CD4-positive, alpha-beta T cell treated with Interleukin-10 for 1 hour (primary cell): ENCODE data around the gene SCEL.

Experiments used
- DNase-seq: peaks from one replicate; pipeline ENCODE4 v3.0.0-alpha.2; 2020

Gene SCEL

DNA sequence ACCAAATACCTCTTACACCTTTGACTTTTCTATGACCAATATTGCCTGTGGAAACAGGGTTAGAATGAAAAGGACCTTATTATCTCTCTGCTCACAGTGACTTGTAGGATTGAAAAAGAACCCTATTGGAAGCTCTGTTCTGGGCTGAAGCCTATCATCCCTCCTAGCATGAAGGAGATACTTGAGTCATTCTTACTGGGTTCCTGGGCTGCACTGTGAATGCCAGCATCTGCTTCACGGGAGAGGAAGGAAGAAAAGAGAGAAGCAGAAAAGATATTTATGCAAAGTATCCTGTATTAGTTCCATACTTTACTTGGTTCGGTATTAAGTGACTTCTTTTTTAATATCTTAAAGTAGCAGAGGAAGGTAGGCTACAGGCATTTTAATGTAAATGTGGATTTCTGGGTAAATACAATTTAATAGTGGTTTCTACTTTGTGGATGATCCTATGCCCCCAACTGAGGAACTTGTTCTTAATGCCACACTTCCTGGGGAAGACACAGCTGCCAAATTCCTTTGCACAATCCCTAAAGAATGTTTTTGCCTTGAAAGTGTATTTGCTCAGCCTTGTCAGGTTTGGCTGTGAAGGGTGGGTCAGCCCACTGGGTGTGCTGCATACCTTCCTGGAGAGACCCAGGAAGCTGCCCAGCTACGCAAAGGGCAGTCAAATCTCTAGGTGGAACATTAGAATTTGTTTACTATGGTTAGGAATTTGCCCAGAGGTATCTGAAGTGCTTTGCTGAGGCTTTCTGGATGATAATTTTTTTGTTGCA lies 13.7 kb upstream of the SCEL start:
- no peak for DNase-seq

- DNase-seq, result no peak
These were observed 13.1 kb upstream of the SCEL start for GRCh38 chr13:77522444-77522843.

DNA sequence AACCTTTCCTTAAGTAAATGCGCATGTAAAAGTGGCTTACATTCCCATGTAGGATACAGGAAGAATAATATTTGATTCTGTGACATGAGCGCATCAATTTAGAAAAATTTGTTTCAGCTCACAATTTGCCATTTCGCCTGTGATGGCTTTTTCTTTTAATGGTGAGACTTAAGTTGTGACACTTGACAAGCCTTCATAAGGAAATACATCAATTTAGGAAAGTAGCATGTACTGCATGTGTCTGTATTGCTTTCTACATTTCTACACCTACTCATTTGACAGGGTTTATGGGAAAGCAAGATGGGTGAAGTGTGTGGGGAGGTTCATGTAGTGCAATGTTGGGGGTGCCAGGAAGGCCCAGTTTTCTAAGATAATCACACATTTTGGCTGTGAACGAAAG lies 12.1 kb upstream of the SCEL start:
- DNase-seq, result no peak

GRCh38 chr13:77523834-77524728 lies 11.4 kb upstream of the SCEL start:
- DNase-seq, result no peak

DNA sequence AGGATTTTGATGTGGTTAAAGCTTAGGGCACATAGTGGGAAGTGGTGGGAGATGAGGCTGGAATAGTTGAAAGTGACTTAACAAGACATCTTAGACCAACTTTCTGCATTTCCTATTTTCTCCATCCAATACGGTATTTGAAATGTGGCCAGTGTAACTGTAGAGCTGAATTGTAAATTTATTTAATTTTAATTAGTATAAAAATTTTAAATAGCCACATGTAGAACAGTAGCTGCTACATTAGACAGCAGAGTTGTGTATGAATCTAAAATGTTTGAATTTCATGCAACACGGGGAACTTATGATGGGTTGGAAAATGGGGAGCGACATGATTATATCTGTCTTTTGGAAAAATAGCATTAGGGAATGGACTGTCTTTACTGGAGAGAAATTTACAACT lies 7.1 kb upstream of the SCEL start:
- no peak for DNase-seq

DNA sequence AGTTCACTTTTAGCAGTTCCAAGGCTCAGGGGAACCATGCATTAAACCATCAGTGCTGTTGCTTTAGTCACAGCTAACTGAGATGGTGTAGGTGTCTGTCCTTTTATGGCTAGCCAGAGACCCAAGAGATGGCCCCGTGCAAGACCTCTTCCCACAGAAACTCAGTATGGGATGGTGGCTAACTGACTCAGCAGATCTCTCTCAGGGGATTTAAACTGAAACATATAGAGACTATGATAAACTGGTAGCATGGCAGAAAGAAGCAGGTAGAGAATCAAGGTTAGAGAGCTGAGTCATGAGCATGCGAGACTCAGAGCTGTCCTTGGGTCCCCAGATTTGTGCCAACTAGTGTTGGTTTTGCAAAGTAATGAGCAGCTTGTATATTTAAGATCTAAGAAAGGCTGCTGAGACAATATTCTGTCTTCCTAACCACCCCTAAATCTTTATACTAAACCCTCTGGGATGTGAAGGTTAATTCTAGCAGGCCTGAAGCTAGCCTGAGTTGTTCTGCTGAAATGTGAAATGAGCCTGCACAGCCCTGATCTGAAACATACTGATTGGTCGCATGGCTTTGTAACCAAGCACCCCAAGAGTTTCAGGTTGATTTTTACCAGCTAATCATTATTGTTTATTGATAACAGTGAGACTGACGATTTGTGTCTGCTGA lies 6.5 kb upstream of the SCEL start:
- DNase-seq, result no peak

GRCh38 chr13:77529501-77529840 lies 6.0 kb upstream of the SCEL start:
- DNase-seq, result no peak

- no peak for DNase-seq
These were observed 4.6 kb upstream of the SCEL start for GRCh38 chr13:77530875-77531274.

GRCh38 chr13:77532983-77533382 lies 2.5 kb upstream of the SCEL start:
- DNase-seq, result no peak

GRCh38 chr13:77533875-77534788 lies 1.4 kb upstream of the SCEL start:
- DNase-seq, result no peak

DNA sequence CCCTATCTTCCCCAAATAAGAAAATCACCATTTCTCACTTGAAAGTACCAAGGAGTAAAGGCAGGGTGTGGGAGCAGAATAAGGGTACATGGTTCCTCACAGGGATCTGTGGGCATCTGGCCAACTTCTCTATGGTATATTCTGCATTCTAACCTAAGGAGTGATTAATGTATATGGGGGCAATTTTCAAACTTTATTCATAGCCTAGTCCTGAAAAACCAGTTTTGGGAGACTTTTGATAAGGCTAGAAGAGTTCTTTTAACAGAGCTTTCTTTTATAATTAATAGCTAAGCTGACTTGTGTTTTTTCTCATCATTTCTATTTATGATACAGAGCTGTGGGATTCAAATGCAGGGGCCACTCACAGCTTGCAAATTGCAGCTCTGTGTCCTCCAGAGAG lies 852 bp downstream of the SCEL start:
- no peak for DNase-seq

- no peak for DNase-seq
These were observed 1.9 kb downstream of the SCEL start for GRCh38 chr13:77537289-77537919.

- no peak for DNase-seq
These were observed 8.2 kb downstream of the SCEL start for GRCh38 chr13:77543711-77544110.

GRCh38 chr13:77544355-77544754 lies 8.8 kb downstream of the SCEL start:
- DNase-seq, result no peak

GRCh38 chr13:77544758-77545338 lies 9.3 kb downstream of the SCEL start:
- no peak for DNase-seq

GRCh38 chr13:77545626-77546412 lies 10.3 kb downstream of the SCEL start:
- no peak for DNase-seq

GRCh38 chr13:77548095-77548494 lies 12.6 kb downstream of the SCEL start:
- DNase-seq, result no peak

DNA sequence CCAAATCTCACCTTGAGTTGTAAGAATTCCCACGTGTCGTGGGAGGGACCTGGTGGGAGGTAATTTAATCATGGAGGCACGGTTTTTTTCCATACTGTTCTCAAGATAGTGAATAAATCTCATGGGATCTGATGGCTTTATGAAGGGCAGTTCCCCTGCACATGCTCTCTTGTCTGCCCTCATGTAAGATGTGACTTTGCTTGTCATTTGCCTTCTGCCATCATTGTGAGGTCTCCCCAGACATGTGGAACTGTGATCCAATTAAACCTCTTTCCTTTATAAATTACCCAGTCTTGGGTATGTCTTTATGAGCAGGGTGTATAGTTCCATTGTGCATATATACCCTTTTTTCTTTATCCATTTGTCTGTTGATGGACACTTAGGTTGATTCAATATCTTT lies 13.1 kb downstream of the SCEL start:
- DNase-seq, result no peak

DNA sequence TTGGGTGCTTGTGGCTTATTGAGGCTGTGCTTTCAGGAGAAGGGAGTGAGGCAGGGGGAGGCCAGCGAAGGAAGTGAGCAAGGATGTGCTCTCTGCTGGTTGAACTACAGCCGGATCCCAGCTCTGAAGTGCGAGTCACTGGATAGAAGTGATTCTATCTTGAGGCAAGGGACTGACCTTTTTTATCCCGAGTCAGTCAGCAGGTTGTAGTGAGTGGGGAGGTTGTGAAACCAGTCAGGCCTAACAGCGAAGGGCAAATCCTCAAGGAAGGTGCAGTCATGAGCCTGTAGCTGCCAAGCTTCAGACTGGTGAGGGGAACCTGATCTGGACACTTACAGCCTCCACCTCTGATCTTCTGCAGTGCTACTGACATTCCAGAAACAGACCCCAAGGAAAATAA lies 18.6 kb downstream of the SCEL start:
- DNase-seq, result no peak

DNA sequence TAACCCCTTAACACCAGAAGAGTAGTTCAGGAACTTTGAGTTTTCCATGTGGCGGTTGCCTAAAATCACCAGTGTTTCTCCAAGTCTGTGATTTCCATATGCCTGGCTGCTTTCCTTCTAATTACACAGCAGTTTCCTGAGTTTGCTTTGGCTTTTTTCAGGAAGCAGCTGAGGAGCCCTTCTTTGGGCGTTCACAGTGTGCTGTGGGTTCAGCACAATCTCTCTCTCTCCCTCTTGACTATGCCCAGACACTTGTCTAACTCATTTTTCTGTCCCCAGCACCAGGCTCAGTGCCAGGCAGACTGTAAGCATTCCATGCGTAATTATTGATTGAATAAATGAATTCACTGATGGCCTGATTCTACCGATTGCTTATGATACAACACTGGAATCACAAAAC lies 19.7 kb downstream of the SCEL start:
- no peak for DNase-seq

GRCh38 chr13:77558016-77558415 lies 22.5 kb downstream of the SCEL start:
- no peak for DNase-seq
